ENCODE measurements around the gene C2orf76. TPM values are rescaled to one million over a fixed set of nuclear protein-coding genes. Genes with fewer than 3 reads are reported as not detected.

Gene C2orf76
- polyA plus RNA-seq, 1 donor from 2014 or later, result 37.7 TPM

GRCh38 chr2:119339562-119339923 lies 27.1 kb downstream of the C2orf76 start:
- H3K4me3 ChIP-seq (ENCODE audit: low read length), result no peak overlapping the region
- H2AFZ ChIP-seq (ENCODE audit: low read depth, low read length), result no peak overlapping the region
- H3K36me3 ChIP-seq (ENCODE audit: insufficient read depth, low read length), result no peaks in the 10 kb centered on the region
- H3K9me3 ChIP-seq (ENCODE audit: low read length), result no peaks in the 10 kb centered on the region
- H4K20me1 ChIP-seq (ENCODE audit: insufficient read depth), result no peaks in the 10 kb centered on the region
- no peaks in the 10 kb centered on the region for H3K79me2 ChIP-seq (replicated peaks; ENCODE audit: insufficient read depth, low read length)
- no peaks in the 10 kb centered on the region for H3K9me2 ChIP-seq (ENCODE audit: insufficient read depth, low read length)
- TF ChIP-seq RAD21 (conservative IDR thresholded peaks at IDR 0.05), result no peak
- no peak for TF ChIP-seq EZH2 (IDR thresholded peaks at IDR 0.05; ENCODE audit: borderline replicate concordance, insufficient read depth, low read length, poor library complexity, severe bottlenecking)
- TF ChIP-seq MXI1 (conservative IDR thresholded peaks at IDR 0.05; ENCODE audit: poor library complexity, severe bottlenecking), result no peak
- no peak for TF ChIP-seq SMC3 (conservative IDR thresholded peaks at IDR 0.05; ENCODE audit: poor library complexity)
- TF ChIP-seq POLR2AphosphoS5 (IDR thresholded peaks at IDR 0.05), result no peak
- no peak overlapping the region for H3K4me2 ChIP-seq (ENCODE audit: low read length)
- no peaks in the 10 kb centered on the region for H3F3A ChIP-seq (ENCODE audit: insufficient read depth, low read length, poor library complexity, severe bottlenecking)
- no peak overlapping the region for H3K9ac ChIP-seq (ENCODE audit: low read length)
- no peak overlapping the region for H3K27ac ChIP-seq (ENCODE audit: low read length)
- no peaks in the 10 kb centered on the region for H3K27me3 ChIP-seq (ENCODE audit: insufficient read depth, low read depth, low read length)

GRCh38 chr2:119338826-119339561 lies 27.6 kb downstream of the C2orf76 start:
- Histone ChIP-seq H3K27ac (ENCODE audit: low read length) (no peak overlapping the region), H3K4me3 (ENCODE audit: low read length) (no peak overlapping the region), H2AFZ (ENCODE audit: low read depth, low read length) (no peak overlapping the region), H3K9me2 (ENCODE audit: insufficient read depth, low read length) (no peaks in the 10 kb centered on the region), H4K20me1 (ENCODE audit: insufficient read depth) (no peaks in the 10 kb centered on the region), H3K27me3 (ENCODE audit: insufficient read depth, low read depth, low read length) (no peaks in the 10 kb centered on the region), H3K79me2 (replicated peaks; ENCODE audit: insufficient read depth, low read length) (no peaks in the 10 kb centered on the region), H3K9ac (ENCODE audit: low read length) (no peak overlapping the region), H3K9me3 (ENCODE audit: low read length) (no peaks in the 10 kb centered on the region), H3K4me2 (ENCODE audit: low read length) (no peak overlapping the region), H3F3A (ENCODE audit: insufficient read depth, low read length, poor library complexity, severe bottlenecking) (no peaks in the 10 kb centered on the region), H3K36me3 (ENCODE audit: insufficient read depth, low read length) (no peaks in the 10 kb centered on the region)
- TF ChIP-seq REST (IDR thresholded peaks at IDR 0.05; ENCODE audit: borderline replicate concordance) (no peak), POLR2AphosphoS5 (IDR thresholded peaks at IDR 0.05) (no peak), CTCF (IDR thresholded peaks at IDR 0.05; ENCODE audit: poor library complexity, severe bottlenecking) (no peak), SMC3 (conservative IDR thresholded peaks at IDR 0.05; ENCODE audit: poor library complexity) (no peak), EP300 (conservative IDR thresholded peaks at IDR 0.05; ENCODE audit: poor library complexity, severe bottlenecking) (no peak), MXI1 (conservative IDR thresholded peaks at IDR 0.05; ENCODE audit: poor library complexity, severe bottlenecking) (no peak), EZH2 (IDR thresholded peaks at IDR 0.05; ENCODE audit: borderline replicate concordance, insufficient read depth, low read length, poor library complexity, severe bottlenecking) (no peak), TAF1 (IDR thresholded peaks at IDR 0.05; ENCODE audit: low read depth) (no peak), RAD21 (conservative IDR thresholded peaks at IDR 0.05) (no peak)
